ENCODE data around the gene IL4I1. TPM values are rescaled to one million over a fixed set of nuclear protein-coding genes. Genes with fewer than 3 reads are reported as not detected.

Gene IL4I1
- total and polyA plus RNA-seq, 2 of the 4 experiments (the other 2 are of a cell fraction) = 0.31 to 0.36 TPM

DNA sequence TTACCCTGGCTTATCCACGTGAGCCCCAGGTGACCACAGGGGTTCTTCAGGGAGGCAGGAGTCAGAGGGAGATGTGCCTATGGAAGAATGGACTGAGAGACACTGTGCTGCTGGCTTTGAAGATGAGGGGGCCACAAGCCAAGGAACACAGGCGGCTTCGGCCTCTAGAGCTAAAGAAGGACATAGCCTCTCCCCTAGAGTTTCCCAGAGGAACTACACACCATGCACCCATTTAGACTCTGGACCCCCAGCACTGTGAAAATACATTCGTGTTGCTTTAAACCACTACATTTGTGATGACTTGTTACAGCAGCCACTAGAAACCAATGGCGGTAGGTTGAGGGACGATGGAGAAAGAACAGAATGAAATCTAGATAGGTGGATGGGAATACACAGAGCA is 18.6 kb upstream of the IL4I1 start:
- no peak overlapping the region for H3K14ac ChIP-seq (replicated peaks; ENCODE audit: low read depth, low read length)
- CTCF ChIA-PET = no interaction called here
- no peak overlapping the region for H3K27ac ChIP-seq (ENCODE audit: insufficient read depth, low read length)
- H2BK5ac ChIP-seq (ENCODE audit: low read depth, low read length, poor library complexity, severe bottlenecking) = no peak overlapping the region
- H4K8ac ChIP-seq (ENCODE audit: low read depth in 2 of 2, low read length in 2 of 2) = no peak overlapping the region
- H3K23ac ChIP-seq (ENCODE audit: low read depth, low read length) = no peak overlapping the region
- H3K4me1 ChIP-seq (ENCODE audit: control insufficient read depth, insufficient read depth, low read length) = peaks cover 3% of the 10 kb centered on the region
- ATAC-seq (ENCODE audit: low read depth) (no peak), DNase-seq (no peak)
- no peak overlapping the region for H3K56ac ChIP-seq (ENCODE audit: extremely low read depth, insufficient read depth, low read length)
- no peaks in the 10 kb centered on the region for H3K9me3 ChIP-seq (ENCODE audit: control insufficient read depth, insufficient read depth, low read length)
- H2BK120ac ChIP-seq (ENCODE audit: low read depth, low read length) = no peak overlapping the region
- POLR2A ChIA-PET (ENCODE audit: unreplicated experiment) = no interaction called here
- no peak overlapping the region for H2BK20ac ChIP-seq (ENCODE audit: low read depth, low read length)
- H2AK5ac ChIP-seq (ENCODE audit: low read depth, low read length) = no peak overlapping the region
- H2AK9ac ChIP-seq (replicated peaks; ENCODE audit: low read depth, low read length, poor library complexity) = no peak overlapping the region
- H4K91ac ChIP-seq (ENCODE audit: insufficient read depth, low read depth, low read length) = no peak overlapping the region
- H3K9me1 ChIP-seq (ENCODE audit: insufficient read depth, low read length) = peaks cover 6% of the 10 kb centered on the region
- H3K4ac ChIP-seq (ENCODE audit: low read depth, low read length) = no peak overlapping the region
- H3K9ac ChIP-seq (ENCODE audit: low read depth, low read length) = no peak overlapping the region
- no TSS peak for BruUV-seq (replicated peaks)
- dilution Hi-C loops (cut with HindIII; ENCODE audit: low sequenced_read_pairs, unreplicated experiment) = no loop called here
- H3K27me3 ChIP-seq (ENCODE audit: control insufficient read depth, insufficient read depth, low read length) = no peaks in the 10 kb centered on the region
- H3K79me1 ChIP-seq (ENCODE audit: low read depth in 1 of 2, low read length in 2 of 2) = peaks cover 35 to 77% of the 10 kb centered on the region in 2 experiments
- no peak overlapping the region for H4K5ac ChIP-seq (ENCODE audit: low read depth, low read length)
- no peak overlapping the region for H2AFZ ChIP-seq (replicated peaks; ENCODE audit: low read length, poor library complexity)
- peaks cover 50% of the 10 kb centered on the region for H3K36me3 ChIP-seq (ENCODE audit: control insufficient read depth, insufficient read depth, low read length)
- in situ Hi-C loops (cut with MboI; ENCODE audit: low sequenced_read_pairs) = no loop called here
- H3K4me2 ChIP-seq (ENCODE audit: low read depth, low read length) = no peak overlapping the region
- intact Hi-C loops (cut with micrococcal nuclease) = no loop called here
- H2BK15ac ChIP-seq (ENCODE audit: low read depth, low read length) = no peak overlapping the region
- 100% methylated on average over 1 of the region's 6 CpGs; no CpG with 5 or more reads in 1 of the 2 experiments for WGBS, 2 experiments (ENCODE audit: extremely low coverage in 2 of 2, insufficient read length in 1 of 2)
- no peak overlapping the region for H3K18ac ChIP-seq (ENCODE audit: low read depth, low read length)
- H3K4me3 ChIP-seq (ENCODE audit: insufficient read depth, low read depth, low read length) = no peak overlapping the region
- TF ChIP-seq, protein P1, sequence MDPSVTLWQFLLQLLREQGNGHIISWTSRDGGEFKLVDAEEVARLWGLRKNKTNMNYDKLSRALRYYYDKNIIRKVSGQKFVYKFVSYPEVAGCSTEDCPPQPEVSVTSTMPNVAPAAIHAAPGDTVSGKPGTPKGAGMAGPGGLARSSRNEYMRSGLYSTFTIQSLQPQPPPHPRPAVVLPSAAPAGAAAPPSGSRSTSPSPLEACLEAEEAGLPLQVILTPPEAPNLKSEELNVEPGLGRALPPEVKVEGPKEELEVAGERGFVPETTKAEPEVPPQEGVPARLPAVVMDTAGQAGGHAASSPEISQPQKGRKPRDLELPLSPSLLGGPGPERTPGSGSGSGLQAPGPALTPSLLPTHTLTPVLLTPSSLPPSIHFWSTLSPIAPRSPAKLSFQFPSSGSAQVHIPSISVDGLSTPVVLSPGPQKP (IDR thresholded peaks at IDR 0.05; ENCODE audit: borderline replicate concordance, low read depth, low read length) = no peak
- H4K20me1 ChIP-seq (ENCODE audit: insufficient read depth, low read length) = peaks cover 30% of the 10 kb centered on the region
